NCI-H2171 (cell line): ENCODE measurements around the gene MACC1.
"Not testable (repeated sequence)": the region's sequence is repeated elsewhere in the genome, so short reads cannot be mapped to it uniquely, and the experiment has no call there.

Experiments used
- DNase-seq: peaks from one replicate; lab custom pipeline; 2025; lab: John Stamatoyannopoulos, UW

Gene MACC1

DNA sequence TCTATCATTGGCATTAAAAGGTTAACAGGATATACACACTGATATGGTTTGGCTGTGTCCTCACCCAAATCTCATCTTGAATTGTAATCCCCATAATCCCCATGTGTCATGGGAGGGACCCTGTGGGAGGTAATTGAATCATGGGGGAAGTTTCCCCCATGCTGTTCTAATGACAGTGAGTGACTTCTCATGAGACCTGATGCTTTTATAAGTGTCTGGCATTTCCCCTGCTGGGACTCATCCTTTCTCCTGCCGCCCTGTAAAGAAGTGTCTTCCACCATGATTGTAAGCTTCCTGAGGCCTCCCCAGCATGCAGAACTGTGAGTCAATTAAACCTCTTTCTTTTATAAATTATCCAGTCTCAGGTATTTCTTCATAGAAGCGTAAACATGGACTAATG, 9.4 kb downstream of the MACC1 start:
- DNase-seq = not testable (repeated sequence)

DNA sequence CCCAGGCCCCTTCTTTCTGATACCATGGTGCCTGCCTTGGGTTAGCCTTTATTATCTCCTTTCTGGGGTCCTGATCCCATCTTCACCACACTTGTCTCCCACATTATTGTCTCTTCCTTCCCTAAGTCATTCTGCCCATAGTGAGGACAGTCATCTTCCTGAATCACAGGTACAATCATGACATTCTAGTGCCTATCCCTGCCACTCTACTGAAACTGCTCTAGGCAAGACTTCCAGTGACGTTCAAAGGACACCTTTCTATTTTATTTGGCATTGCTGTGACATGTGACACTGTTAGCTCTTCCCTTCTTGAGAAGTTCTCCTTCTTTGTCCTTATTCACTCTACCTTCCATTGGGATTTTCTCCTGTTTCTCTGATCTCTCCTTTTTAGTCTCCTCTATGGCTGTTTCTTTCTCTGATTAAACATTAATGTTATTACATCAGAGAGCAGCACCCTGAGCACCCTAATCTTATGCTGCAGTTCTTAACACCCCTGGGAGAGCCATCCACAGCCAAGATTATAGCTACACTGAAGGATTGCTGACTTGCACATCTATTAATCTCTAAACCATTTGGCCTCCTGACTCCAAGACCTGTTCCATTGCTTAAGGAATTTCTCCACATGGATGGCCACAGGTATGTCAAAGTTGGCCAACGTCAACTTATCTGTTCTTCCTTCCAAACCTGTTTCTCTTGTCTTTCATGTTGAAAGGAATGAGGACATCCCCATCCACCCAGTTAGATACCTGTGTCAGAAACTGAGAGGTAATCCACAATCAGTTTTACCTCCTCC, 10.9 kb downstream of the MACC1 start:
- no peak for DNase-seq

DNA sequence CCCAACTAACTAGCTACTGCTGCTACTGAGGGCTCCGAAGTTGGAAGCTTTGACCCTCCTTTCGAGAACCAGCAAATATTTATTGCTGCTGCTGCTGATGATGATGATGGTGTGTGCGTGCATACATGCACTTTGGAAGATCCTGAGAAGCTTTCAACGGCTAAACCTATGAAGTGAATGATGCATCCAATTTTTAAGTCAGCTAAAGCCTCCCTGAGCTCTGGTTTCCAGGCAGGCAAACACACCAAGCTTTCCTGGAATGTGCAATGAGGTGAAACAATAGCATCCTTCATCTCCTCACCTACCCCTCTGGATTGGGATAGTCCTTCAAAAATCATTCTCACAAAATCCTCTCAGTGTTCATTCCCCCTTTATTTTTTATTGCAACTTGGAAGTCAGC, 13.9 kb downstream of the MACC1 start:
- DNase-seq = no peak

DNA sequence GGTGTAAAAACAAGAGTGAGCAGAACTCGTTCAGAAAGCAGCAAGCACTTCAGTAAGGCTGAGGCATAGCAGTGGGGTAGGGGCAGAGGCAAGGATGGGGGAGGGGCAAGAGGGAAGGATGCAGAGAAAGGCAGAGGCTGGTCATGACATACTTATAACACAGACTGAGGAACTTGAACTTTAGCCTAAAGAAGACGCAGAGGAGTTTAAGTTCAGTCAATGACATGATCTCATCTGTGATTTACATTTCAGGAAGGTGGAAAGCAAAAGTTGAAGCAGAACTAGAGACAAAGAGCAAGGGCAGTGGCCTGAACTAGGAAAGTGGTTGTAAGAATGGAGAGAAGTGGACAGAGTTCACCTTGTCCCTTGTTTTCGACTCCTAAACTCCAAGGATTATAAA, 15.8 kb downstream of the MACC1 start:
- no peak for DNase-seq

DNA sequence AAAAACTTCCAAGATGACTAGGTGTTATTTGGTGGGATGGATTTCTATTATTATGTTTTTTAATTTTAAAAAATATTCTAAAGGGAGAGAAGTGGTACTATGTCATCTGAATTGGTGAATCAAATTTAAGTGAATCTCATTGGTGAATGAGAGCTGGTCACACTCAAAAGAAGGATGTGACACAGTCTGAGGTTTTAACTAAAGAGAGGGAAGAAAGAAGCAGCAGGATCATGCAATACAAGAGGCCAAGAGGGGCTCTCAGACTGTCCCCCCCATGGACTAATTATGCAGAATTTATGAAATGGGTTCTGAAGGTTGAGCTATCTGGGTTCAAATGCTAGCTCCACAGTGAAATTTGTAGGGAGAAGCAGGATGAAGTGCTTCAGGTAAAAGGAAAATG, 16.2 kb downstream of the MACC1 start:
- DNase-seq = no peak

DNA sequence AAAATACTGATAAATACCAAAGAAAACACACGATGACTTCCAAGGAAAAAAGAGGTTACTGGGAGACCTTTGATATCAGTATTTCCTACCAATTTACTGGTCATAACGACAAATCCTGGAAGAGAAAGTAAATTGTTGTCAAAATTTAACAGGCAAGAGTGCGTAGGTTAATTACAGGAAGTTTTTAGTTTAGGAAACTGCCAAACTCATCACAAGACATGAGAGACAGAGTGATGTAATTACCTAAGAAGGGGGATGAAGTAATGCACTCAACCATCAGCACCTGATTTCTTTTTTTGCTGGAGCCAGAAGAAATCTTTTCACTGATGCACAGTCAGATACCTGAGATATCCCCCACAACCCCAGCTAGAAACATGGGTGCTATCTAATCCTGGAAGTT, 16.8 kb downstream of the MACC1 start:
- DNase-seq = no peak

DNA sequence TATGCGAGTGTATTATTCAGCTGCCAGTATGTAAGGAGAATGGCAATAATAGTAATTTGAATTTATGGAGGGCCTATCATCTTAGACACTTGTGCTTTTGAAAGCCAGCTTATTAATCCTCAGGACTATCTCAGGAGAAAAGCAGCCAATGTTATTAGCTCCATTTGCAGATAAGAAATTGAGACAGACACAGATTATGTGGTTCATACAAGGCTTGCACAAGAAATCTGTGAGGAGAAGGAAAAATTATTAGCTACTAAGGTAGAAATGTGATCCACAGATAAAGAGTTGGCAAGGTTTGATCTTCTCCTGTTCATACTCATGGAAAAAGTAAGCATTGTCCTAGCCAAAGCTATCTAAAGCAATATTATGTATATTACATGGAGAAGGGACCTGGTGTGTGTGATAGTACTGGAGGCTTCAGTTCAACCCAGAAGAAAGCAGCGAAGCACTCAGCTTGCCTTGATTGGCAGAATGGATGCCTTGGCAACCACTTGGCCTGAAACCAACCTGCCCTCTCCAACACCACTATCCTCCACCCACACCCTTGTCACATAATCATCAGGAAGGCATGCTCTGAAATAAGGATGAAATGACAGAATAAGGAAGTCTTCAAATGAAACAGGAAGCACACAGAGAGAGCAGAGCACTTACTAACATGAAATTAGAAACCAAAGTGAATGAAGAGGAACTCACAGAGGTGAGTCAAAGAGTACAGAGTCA, 18.0 kb downstream of the MACC1 start:
- DNase-seq = no peak

DNA sequence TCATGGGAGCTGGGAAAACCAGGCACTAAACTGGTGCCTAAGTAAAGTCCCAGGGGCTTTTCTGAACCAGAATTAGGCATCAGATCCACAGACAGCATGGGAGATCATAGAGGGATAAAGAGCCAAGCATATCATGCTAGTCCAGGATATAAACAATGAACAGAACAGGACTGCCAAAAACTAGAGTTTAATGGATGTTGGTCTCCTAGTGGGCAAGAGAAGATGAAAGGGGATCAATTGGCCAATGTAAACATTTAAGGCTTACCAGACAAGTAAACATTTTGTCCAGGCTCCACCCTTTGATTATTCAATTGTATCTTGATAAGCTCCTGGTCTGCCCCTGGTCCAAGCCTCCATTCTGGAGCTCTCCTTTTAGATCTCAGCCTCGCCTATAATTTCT, 18.9 kb downstream of the MACC1 start:
- DNase-seq = no peak

DNA sequence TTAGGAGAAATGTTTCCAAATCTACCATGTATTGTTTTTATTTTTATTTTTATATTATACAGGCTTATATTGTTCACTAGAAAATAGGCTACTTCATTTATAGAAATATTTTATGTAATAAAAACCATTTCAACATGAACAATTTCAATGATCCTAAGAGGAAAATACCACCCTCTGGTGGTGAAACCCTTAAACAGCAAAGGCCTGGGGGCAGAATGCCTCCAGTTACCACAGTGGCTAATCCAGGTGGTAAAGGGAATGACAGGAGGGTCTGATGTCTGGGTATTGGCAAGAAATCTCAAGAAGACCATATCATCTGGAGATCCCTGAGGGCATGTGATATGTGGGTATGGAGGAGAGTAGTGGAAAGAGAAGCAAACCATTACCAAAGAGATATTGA, 19.3 kb downstream of the MACC1 start:
- no peak for DNase-seq

DNA sequence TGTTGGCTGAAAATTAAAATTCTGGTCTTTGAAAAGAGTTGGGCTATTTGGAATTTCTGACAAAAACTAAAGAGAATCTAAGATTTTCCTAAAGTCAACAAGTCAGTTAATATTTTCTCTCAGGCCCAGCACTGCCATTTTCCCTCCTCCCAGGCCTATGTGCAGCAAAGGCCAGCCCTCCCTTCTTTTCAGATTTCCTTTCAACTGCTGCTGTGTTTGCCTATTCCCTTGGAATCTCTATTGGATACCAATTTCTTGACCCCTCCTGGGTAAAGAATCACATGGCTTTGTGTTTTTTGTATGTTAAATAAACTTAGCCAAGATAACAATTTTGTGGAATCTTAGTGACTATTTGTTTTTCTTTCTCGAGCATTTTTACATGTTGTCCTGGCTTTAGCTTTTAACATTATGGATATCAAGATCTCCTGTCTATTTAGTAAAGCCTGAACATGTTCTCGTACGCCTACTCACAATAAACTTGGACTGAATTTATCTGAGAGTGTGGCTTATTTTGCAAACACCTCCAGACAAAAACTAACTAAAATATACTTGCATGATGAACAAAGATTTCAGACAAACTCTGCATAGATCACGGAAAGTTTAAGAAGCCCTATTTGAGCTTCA, 19.9 kb downstream of the MACC1 start:
- DNase-seq = no peak

DNA sequence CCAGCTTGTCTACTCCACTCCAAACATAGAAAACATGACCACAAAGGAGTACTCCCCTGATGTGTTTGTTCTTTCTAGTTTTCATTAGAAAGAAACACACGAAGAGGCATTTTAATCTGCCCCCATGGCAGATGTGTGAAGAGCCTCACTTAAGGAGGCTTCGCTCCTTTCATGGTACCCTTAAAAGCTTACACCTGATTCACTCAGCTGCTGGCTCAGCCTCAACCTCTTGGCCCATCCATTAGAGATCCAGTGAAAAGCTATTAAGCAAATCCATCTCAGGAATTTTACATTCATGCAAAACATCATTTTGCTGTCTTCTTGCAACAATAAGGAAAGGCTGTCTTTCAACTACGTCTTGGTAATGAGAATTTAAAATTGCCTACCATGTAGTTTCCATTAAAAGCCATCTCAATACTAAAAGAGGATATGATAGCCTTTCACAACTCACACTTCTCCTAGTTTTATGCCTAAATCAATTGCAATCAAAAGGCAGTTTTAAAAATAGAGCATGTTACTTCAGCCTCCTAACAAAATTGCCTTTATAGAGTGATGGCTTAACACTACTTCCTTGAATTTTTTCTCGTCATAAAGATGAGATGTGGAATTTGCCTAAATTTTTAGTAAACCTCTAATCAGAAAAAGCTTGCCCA, 22.7 kb downstream of the MACC1 start:
- no peak for DNase-seq

DNA sequence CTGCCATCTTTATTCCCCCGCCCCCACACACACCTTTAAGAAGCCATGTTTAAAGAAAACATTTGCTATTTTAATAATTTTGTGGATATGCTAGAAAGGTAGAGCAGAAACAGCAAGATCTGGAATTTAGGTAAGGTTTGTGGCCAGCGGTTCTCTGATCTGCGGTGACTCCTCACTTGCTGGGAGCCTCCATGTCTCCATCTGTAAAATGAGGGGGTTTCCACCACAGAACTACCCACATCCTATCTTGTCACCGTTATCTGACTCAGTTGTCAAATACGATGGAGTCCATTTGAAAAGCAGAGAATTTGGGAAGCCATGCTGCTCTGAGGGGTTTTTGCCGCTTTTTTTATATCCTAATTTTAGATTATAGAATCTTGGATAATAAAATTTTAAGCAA, 23.3 kb downstream of the MACC1 start:
- DNase-seq = no peak

DNA sequence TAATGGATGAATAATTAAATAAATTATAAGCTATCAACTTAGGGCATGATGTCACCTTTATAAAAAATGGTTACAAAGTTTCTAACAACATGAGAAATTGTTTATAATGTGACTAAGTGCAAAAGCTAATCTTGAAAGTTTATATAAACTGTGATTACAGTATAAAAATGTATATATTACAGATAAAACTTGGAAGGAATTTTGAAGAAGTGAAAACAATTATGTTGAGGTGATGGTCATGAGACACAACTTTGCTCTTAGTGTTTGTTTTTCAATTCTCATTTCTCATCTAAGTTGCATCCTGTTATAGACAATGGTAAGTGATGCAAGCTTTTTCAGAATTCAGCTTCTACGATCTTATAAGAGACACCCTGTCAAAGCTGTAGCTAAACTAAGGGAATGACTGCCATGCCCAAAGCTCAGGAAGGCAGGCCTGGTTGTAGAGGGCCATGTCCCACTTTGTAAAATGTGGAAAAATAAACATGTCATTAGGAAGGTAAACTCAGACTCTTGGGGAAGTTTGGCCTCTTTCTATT, 23.9 kb downstream of the MACC1 start:
- no peak for DNase-seq

DNA sequence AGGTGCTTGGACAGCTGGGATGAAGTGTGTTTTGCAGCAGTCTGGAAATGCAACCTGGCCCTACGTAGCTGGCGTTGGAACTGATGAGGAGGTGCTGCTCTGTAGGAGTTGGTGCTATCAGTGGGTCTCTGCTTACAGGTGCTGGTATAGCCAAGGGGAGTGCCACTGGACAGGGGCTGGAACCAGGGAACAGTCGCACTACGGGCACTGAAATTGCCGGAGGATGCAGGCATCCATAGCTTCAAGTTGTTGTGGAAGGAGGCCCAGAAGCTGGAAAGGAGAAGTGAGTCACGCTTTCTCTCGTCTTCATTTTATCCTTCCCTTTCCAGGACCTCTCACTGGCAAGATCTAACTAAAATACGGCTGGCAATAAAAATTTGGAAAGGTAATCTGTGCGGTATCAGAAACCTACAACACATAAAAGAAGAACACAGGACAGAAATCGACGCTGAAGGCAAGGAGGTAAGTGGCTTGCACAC, 25.8 kb downstream of the MACC1 start:
- DNase-seq = no peak

DNA sequence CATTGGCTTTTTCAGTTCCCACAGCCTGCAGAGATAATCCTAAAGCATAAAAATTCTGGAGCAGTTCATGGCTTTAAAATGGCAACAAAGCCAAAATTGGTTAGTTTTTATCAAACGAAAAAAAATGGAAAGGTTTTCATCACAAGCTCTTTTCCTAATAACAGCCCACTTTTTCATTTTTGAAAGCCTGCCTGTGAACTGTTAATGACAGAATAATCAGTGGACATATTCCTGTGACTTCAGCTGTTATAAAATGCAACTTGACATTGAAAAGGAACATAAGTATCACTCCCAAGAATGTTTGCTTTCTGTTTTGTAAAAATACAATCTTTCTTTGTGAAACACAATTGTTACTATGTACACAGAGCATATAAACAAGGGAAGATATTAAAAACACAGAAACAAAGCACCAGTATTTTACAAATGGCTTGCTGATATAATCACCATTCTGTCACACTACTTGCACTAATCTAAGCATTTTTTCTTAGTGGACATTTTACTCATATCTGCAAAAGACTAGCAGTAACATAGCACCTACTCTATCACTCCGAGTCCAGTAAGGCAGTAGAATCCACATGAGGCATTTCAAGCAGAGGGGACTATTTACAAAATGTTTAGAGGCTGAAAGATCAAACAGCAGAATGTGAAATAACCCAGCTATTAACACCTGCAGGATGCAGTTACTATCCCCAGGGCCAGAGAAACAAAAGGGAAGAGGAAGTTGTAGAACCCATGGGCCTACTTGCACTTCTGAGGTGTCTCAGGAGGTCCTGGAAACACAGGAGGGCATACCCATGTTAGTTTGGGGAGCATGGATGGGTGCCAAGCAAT, 26.4 kb downstream of the MACC1 start:
- no peak for DNase-seq

DNA sequence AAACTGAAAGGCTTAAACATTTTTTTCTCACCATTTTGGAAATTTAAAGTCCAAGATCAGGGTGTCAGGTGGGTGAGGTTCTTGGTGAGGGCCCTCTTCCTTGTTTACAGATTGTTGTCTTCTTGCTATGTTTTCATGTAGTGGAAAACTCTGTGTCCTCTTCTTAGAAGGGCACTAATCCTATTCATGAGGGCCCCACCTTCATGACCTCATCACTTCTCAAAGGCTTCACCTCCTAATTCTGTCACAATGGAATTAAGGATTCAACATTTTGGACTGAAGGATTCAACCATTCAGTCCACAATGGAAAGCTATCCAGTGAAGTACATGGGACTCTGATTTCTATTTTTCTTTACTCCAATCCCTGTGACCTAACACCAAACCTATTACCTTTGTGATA, 27.3 kb downstream of the MACC1 start:
- DNase-seq = no peak

DNA sequence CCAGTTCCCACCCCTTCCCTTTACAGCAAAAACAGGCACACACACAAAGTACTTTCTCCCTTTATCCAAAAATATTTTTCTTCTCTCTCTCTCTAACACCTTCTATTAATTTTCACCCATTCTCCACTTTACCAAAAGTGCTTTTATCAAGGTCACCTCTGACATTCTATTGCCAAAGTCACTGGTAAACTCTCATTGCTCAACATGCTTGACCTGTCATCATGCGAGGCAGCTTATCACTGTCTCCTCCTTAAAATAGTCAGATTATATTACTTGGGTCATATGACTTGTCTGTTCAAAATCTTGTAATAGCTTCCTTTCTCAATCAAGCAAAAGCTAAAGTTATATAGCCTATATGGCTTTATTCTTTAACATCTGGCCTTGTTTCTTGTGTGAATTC, 28.6 kb downstream of the MACC1 start:
- no peak for DNase-seq

DNA sequence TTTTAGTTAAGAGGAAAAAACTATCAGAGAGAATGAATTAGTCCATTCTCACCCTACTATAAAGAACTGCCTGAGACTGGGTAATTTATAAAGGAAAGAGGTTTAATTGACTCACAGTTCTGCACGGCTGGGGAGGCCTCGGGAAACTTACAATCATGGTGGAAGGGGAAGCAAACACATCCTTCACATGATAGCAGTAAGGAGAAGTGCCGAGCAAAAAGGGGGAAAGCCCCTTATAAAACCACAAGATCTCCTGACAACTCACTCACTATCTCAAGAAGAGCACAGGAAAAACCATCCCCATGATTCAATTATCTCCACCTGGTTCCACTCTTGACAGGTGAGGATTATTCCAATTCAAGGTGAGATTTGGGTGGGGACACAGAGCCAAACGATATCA, 29.3 kb downstream of the MACC1 start:
- not testable (repeated sequence) for DNase-seq

DNA sequence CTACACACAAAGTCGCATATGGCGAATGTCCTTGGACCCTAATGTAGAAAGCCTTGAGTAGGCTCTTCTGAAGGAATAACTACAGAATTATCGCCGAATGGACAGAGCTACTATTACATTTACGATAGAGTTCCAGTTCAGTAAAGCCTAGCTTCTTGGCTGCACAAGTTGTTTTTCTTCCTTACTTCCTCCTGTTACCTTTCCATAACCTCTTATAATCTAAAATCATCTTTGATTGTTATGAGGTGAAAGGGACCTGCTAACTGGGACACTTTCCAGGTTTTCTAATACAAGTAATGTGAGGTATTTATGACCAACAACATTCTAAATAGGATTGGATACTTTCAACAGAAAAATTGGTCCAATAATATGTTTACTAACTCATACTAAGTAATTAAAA, 31.2 kb downstream of the MACC1 start:
- DNase-seq = no peak

DNA sequence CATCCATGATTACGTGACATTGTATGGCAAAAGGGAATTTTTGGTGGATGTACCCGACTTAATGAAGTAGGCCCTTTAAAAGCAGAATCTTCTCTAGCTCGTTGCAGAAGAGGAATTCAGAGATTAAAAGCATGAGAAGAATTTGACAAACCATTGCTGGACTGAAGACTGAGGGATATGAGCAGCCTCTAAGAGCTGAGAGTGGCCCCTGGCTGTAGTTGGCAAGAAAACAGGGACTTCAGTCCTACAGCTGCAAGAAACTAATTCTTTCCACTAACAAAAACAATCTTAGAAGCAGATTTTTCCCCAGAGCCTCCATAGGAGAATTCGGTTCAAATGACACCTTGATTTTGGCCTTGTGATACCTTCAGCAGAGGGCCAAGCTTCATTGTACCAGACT, 34.1 kb downstream of the MACC1 start:
- no peak for DNase-seq

DNA sequence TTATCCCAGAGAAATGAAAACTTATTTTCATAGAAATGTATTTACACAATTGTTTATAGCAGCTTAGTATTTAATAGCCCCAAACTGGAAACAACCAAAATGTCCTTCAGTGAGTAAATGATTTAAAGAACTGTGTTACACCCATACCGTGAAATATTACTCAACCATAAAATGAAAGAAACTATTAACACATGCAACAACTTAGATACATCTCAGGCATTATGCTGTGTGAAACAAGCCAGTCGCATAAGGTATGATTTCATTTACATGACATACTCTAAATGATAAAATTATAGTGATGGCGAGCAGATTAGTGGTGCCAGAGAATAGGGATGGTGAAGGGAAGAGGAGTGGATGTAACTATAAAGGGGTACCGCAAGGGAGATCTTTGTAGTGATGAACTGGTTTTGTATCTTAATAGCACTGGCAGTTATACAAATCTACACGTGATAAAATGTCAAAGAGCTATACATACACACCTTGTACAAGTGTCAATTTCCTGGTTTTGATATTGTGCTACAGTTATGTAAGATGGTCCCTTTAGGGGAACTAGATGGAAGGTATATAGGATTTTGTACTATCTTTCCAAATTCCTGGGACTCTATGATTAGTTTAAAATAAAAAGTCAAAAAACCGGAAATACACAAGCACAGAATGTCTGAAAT, 40.5 kb downstream of the MACC1 start:
- DNase-seq = no peak
